ENCODE results near the gene TREML2. TPM values are rescaled to one million over a fixed set of nuclear protein-coding genes. Genes with fewer than 3 reads are reported as not detected.

TREML2 gene
- total and polyA plus RNA-seq, 9 of the 15 experiments (the other 6 are each of a cell fraction or from before 2014, with no cell fraction given): 0.20 to 2.9 (median 1.4) TPM

DNA sequence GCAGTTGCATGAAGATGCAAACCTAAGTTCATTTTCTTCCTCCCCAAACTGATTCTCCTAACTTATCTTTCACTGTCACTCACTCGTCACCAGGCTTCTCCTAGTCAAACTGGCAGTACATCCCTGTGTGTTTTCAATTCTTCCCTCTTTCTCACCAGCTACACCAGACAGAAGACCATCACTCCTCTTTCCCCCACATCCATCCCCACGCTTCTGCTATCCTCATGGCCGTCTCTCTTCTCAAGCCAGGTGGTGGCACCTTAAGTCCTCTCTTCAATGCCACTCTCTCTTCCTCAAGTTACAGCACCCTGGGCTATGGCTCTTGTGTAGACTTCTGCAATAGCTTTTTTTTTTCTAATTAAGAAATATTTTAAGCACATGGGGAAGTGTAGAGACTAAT is 23.7 kb downstream of the TREML2 start (continued):
- TF ChIP-seq, protein P1, sequence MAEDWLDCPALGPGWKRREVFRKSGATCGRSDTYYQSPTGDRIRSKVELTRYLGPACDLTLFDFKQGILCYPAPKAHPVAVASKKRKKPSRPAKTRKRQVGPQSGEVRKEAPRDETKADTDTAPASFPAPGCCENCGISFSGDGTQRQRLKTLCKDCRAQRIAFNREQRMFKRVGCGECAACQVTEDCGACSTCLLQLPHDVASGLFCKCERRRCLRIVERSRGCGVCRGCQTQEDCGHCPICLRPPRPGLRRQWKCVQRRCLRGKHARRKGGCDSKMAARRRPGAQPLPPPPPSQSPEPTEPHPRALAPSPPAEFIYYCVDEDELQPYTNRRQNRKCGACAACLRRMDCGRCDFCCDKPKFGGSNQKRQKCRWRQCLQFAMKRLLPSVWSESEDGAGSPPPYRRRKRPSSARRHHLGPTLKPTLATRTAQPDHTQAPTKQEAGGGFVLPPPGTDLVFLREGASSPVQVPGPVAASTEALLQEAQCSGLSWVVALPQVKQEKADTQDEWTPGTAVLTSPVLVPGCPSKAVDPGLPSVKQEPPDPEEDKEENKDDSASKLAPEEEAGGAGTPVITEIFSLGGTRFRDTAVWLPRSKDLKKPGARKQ (CRISPR knock-in tag; IDR thresholded peaks at IDR 0.05): no peak
- TF ChIP-seq TBL1XR1 (IDR thresholded peaks at IDR 0.05; ENCODE audit: low read length in 2 of 2): no peak
- no peak for TF ChIP-seq CXXC5 (CRISPR knock-in tag; IDR thresholded peaks at IDR 0.05)
- no peak for TF ChIP-seq CHD2 (IDR thresholded peaks at IDR 0.05; ENCODE audit: low read depth, low read length)
- no peak for TF ChIP-seq GATAD2B (IDR thresholded peaks at IDR 0.05; ENCODE audit: borderline replicate concordance)
- TF ChIP-seq ZNF561 (CRISPR knock-in tag; conservative IDR thresholded peaks at IDR 0.05): no peak
- no peak for TF ChIP-seq ATF6 (CRISPR knock-in tag; IDR thresholded peaks at IDR 0.05)
- no peak for TF ChIP-seq ZNF146 (CRISPR knock-in tag; IDR thresholded peaks at IDR 0.05; ENCODE audit: unreplicated experiment)
- no peak for TF ChIP-seq RFX5 (IDR thresholded peaks at IDR 0.05; ENCODE audit: low read depth, low read length)
- TF ChIP-seq SIX5 (IDR thresholded peaks at IDR 0.05; ENCODE audit: borderline replicate concordance in 1 of 2, insufficient read depth in 1 of 2, low read depth in 1 of 2, low read length in 2 of 2): no peak
- 0 out of 2 replicates have a peak, but pooled peaks have one; percentile 32 for TF ChIP-seq DIDO1 (tag; IDR thresholded peaks at IDR 0.05; ENCODE audit: low read depth)
- TF ChIP-seq, protein P2, sequence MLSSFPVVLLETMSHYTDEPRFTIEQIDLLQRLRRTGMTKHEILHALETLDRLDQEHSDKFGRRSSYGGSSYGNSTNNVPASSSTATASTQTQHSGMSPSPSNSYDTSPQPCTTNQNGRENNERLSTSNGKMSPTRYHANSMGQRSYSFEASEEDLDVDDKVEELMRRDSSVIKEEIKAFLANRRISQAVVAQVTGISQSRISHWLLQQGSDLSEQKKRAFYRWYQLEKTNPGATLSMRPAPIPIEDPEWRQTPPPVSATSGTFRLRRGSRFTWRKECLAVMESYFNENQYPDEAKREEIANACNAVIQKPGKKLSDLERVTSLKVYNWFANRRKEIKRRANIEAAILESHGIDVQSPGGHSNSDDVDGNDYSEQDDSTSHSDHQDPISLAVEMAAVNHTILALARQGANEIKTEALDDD (IDR thresholded peaks at IDR 0.05): peak; percentile 1; the same call in 1 of the 2 replicates
- TF ChIP-seq RBM34 (IDR thresholded peaks at IDR 0.05; ENCODE audit: borderline replicate concordance, insufficient read depth, low read length): no peak
- no peak for TF ChIP-seq MTF1 (CRISPR knock-in tag; IDR thresholded peaks at IDR 0.05; ENCODE audit: borderline replicate concordance)
- no peak for TF ChIP-seq ELF4 (CRISPR knock-in tag; IDR thresholded peaks at IDR 0.05)
- no peak for TF ChIP-seq MED1 (CRISPR knock-in tag; IDR thresholded peaks at IDR 0.05; ENCODE audit: borderline replicate concordance)
- TF ChIP-seq TEAD1 (CRISPR knock-in tag; IDR thresholded peaks at IDR 0.05): no peak
- TF ChIP-seq PTTG1 (tag; IDR thresholded peaks at IDR 0.05; ENCODE audit: low read depth): no peak
- TF ChIP-seq ZNF12 (CRISPR knock-in tag; IDR thresholded peaks at IDR 0.05): no peak
- no peak for TF ChIP-seq MNT (conservative IDR thresholded peaks at IDR 0.05)
- TF ChIP-seq MYC (IDR thresholded peaks at IDR 0.05; ENCODE audit: low read depth, low read length): 0 out of 2 replicates have a peak, but pooled peaks have one; percentile 13
- TF ChIP-seq MYC (CRISPR knock-in tag; IDR thresholded peaks at IDR 0.05; ENCODE audit: borderline replicate concordance, low read depth): no peak
- no peak for TF ChIP-seq PTRF (tag; IDR thresholded peaks at IDR 0.05)

Data from K562 (cell line).